B cell (primary cell): Measurements from ENCODE around the gene GP1BB.

Experiments
- EZH2 ChIP-seq: IDR thresholded peaks from 2 replicates; pipeline ENCODE4 v1.6.1; 2012; ENCODE audit warnings: borderline replicate concordance, low read depth, mild to moderate bottlenecking, moderate library complexity, low read length; ENCODE audit not compliant: insufficient read depth, poor library complexity, severe bottlenecking
- TF ChIP-seq, protein P1 (sequence below): fragments of 200-600 bp; IDR thresholded peaks from one replicate; pipeline ENCODE4 v1.8.0; 2022; ENCODE audit warnings: antibody characterized with exemption, mild to moderate bottlenecking

DNA sequence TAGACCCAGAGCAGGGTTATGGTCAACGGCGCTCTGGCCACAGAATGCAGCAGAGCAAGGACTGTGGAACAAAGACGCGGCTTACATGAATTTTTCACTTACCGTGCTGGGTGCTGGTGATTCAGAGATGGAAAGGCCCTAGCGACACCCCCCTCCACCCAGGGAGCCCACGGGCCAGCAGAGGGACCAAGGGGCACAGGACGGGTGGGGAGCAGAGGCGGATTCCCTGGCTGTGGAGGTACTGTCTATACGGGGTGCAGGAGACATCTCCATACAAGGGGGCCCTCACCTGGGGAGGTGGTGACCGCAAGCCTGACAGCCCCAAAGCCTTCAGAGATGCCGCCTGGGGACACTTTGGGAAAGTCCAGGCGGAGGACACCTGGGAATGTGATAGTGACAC, 10.1 kb upstream of the GP1BB start:
- TF ChIP-seq, protein P1, sequence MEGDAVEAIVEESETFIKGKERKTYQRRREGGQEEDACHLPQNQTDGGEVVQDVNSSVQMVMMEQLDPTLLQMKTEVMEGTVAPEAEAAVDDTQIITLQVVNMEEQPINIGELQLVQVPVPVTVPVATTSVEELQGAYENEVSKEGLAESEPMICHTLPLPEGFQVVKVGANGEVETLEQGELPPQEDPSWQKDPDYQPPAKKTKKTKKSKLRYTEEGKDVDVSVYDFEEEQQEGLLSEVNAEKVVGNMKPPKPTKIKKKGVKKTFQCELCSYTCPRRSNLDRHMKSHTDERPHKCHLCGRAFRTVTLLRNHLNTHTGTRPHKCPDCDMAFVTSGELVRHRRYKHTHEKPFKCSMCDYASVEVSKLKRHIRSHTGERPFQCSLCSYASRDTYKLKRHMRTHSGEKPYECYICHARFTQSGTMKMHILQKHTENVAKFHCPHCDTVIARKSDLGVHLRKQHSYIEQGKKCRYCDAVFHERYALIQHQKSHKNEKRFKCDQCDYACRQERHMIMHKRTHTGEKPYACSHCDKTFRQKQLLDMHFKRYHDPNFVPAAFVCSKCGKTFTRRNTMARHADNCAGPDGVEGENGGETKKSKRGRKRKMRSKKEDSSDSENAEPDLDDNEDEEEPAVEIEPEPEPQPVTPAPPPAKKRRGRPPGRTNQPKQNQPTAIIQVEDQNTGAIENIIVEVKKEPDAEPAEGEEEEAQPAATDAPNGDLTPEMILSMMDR: no peak
- no peak for TF ChIP-seq EZH2
